ENCODE results near the gene GBE1.
"Not testable (repeated sequence)": the region's sequence is repeated elsewhere in the genome, so short reads cannot be mapped to it uniquely, and the experiment has no call there.

GBE1 gene

GRCh38 chr3:81531263-81531662 is 230.2 kb downstream of the GBE1 start:
- DNase-seq (ENCODE audit: low spot score), result no peak

GRCh38 chr3:81530180-81530939 is 231.1 kb downstream of the GBE1 start:
- no peak for DNase-seq (ENCODE audit: low spot score)

- no peak for DNase-seq (ENCODE audit: low spot score)
Observed at GRCh38 chr3:81521855-81522254, 239.6 kb downstream of the GBE1 start.

- no peak for DNase-seq (ENCODE audit: low spot score)
Observed at GRCh38 chr3:81518945-81519344, 242.5 kb downstream of the GBE1 start.

- no peak for DNase-seq (ENCODE audit: low spot score)
Observed at GRCh38 chr3:81516042-81516441, 245.4 kb downstream of the GBE1 start.

GRCh38 chr3:81513591-81513990 is 247.9 kb downstream of the GBE1 start:
- DNase-seq (ENCODE audit: low spot score), result no peak

- DNase-seq (ENCODE audit: low spot score), result no peak
Observed at GRCh38 chr3:81503026-81503425, 258.4 kb downstream of the GBE1 start.

GRCh38 chr3:81502236-81502635 is 259.2 kb downstream of the GBE1 start:
- no peak for DNase-seq (ENCODE audit: low spot score)

- DNase-seq (ENCODE audit: low spot score), result no peak
Observed at GRCh38 chr3:81500039-81500438, 261.4 kb downstream of the GBE1 start.

GRCh38 chr3:81497572-81498251 is 263.7 kb downstream of the GBE1 start:
- no peak for DNase-seq (ENCODE audit: low spot score)

- DNase-seq (ENCODE audit: low spot score), result no peak
Observed at GRCh38 chr3:81496407-81497104, 264.9 kb downstream of the GBE1 start.

GRCh38 chr3:81492471-81492870 is 269.0 kb downstream of the GBE1 start:
- DNase-seq (ENCODE audit: low spot score), result not testable (repeated sequence)

GRCh38 chr3:81492040-81492439 is 269.4 kb downstream of the GBE1 start:
- DNase-seq (ENCODE audit: low spot score), result no peak

GRCh38 chr3:81490541-81491288 is 270.7 kb downstream of the GBE1 start:
- peak; percentile 85 for DNase-seq (ENCODE audit: low spot score)

- DNase-seq (ENCODE audit: low spot score), result no peak
Observed at GRCh38 chr3:81485444-81485865, 276.0 kb downstream of the GBE1 start.

GRCh38 chr3:81484520-81484919 is 276.9 kb downstream of the GBE1 start:
- DNase-seq (ENCODE audit: low spot score), result no peak

GRCh38 chr3:81483046-81483445 is 278.4 kb downstream of the GBE1 start:
- DNase-seq (ENCODE audit: low spot score), result no peak

- DNase-seq (ENCODE audit: low spot score), result no peak
Observed at GRCh38 chr3:81477740-81478139, 283.7 kb downstream of the GBE1 start.

GRCh38 chr3:81476692-81477091 is 284.8 kb downstream of the GBE1 start:
- DNase-seq (ENCODE audit: low spot score), result no peak

- DNase-seq (ENCODE audit: low spot score), result no peak
Observed at GRCh38 chr3:81472600-81473362, 288.7 kb downstream of the GBE1 start.

- DNase-seq (ENCODE audit: low spot score), result no peak
Observed at GRCh38 chr3:81470524-81471278, 290.7 kb downstream of the GBE1 start.

Measured in ecto neural progenitor cell (in vitro differentiated cells).